A673 (cell line): ENCODE data around the gene SMOC2.

Source experiments
- CTCF ChIP-seq: fragments of 300-800, 200-600 bp; sonication (generic); conservative IDR thresholded peaks from 2 replicates; pipeline ENCODE4 v1.5.1; 2017; ENCODE audit warnings: low read depth, mild to moderate bottlenecking, antibody characterized with exemption, low read length, moderate library complexity, mixed read lengths
- EZH2 ChIP-seq: fragments of 200-600 bp; sonication (generic); IDR thresholded peaks from 2 replicates; pipeline ENCODE4 v1.6.1; 2017; ENCODE audit warnings: borderline replicate concordance, low read depth, mild to moderate bottlenecking, mixed read lengths, antibody characterized with exemption, low read length; ENCODE audit not compliant: poor library complexity, severe bottlenecking

GRCh38 chr6:168534265-168534664 is 93.3 kb downstream of the SMOC2 start:
- TF ChIP-seq EZH2 (no peak), CTCF (no peak)
